Measurements from ENCODE around the gene DICER1.

DICER1 gene

GRCh38 chr14:95052016-95052585 lies 105.2 kb downstream of the DICER1 start:
- TF ChIP-seq CTCF (IDR thresholded peaks at IDR 0.05; ENCODE audit: insufficient read depth, low read depth, low read length, missing control alignments), result no peak
- no peak for DNase-seq (ENCODE audit: low read depth)
- H3K4me3 ChIP-seq (ENCODE audit: low read depth, low read length), result no peak overlapping the region

GRCh38 chr14:95049952-95050351 lies 107.4 kb downstream of the DICER1 start:
- H3K4me3 ChIP-seq (ENCODE audit: low read depth, low read length), result no peak overlapping the region
- DNase-seq (ENCODE audit: low read depth), result no peak
- no peak for TF ChIP-seq CTCF (IDR thresholded peaks at IDR 0.05; ENCODE audit: insufficient read depth, low read depth, low read length, missing control alignments)

- no peak for TF ChIP-seq CTCF (IDR thresholded peaks at IDR 0.05; ENCODE audit: insufficient read depth, low read depth, low read length, missing control alignments)
- H3K4me3 ChIP-seq (ENCODE audit: low read depth, low read length), result no peak overlapping the region
- DNase-seq (ENCODE audit: low read depth), result no peak
Measured at GRCh38 chr14:95048771-95049312, 108.5 kb downstream of the DICER1 start.

- no peak overlapping the region for H3K4me3 ChIP-seq (ENCODE audit: low read depth, low read length)
- no peak for DNase-seq (ENCODE audit: low read depth)
- TF ChIP-seq CTCF (IDR thresholded peaks at IDR 0.05; ENCODE audit: insufficient read depth, low read depth, low read length, missing control alignments), result no peak
Measured at GRCh38 chr14:95047754-95048153, 109.6 kb downstream of the DICER1 start.

- DNase-seq (ENCODE audit: low read depth), result no peak
- no peak overlapping the region for H3K4me3 ChIP-seq (ENCODE audit: low read depth, low read length)
- TF ChIP-seq CTCF (IDR thresholded peaks at IDR 0.05; ENCODE audit: insufficient read depth, low read depth, low read length, missing control alignments), result no peak
Measured at GRCh38 chr14:95046711-95047681, 110.3 kb downstream of the DICER1 start.

GRCh38 chr14:95045836-95046430 lies 111.4 kb downstream of the DICER1 start:
- TF ChIP-seq CTCF (IDR thresholded peaks at IDR 0.05; ENCODE audit: insufficient read depth, low read depth, low read length, missing control alignments), result no peak
- no peak for DNase-seq (ENCODE audit: low read depth)
- H3K4me3 ChIP-seq (ENCODE audit: low read depth, low read length), result no peak overlapping the region
